Measurements from ENCODE around the gene BMP2K.
A peak's percentile ranks its signal among the peaks of the same experiment; 100 is the strongest.
"Not testable (repeated sequence)": the region's sequence is repeated elsewhere in the genome, so short reads cannot be mapped to it uniquely, and the experiment has no call there.

The BMP2K gene

GRCh38 chr4:78864405-78865024, 88.4 kb downstream of the BMP2K start:
- ATAC-seq: peak in 1 of 2 donors; percentile 36

GRCh38 chr4:78865451-78865850, 89.3 kb downstream of the BMP2K start:
- no peak for ATAC-seq

GRCh38 chr4:78868712-78869111, 92.6 kb downstream of the BMP2K start:
- not testable (repeated sequence) for ATAC-seq

- ATAC-seq: no peak
Measured at GRCh38 chr4:78870056-78870455, 93.9 kb downstream of the BMP2K start.

- ATAC-seq: no peak
Measured at GRCh38 chr4:78876568-78877320, 100.6 kb downstream of the BMP2K start.

- ATAC-seq: no peak
Measured at GRCh38 chr4:78878031-78878430, 101.9 kb downstream of the BMP2K start.

GRCh38 chr4:78880874-78881492, 104.8 kb downstream of the BMP2K start:
- no peak for ATAC-seq

- ATAC-seq: no peak
Measured at GRCh38 chr4:78885598-78885997, 109.4 kb downstream of the BMP2K start.

- ATAC-seq: no peak
Measured at GRCh38 chr4:78889955-78890354, 113.8 kb downstream of the BMP2K start.

- no peak for ATAC-seq
Measured at GRCh38 chr4:78899302-78899701, 123.2 kb downstream of the BMP2K start.

- no peak for ATAC-seq
Measured at GRCh38 chr4:78901882-78902281, 125.7 kb downstream of the BMP2K start.

GRCh38 chr4:78902298-78902697, 126.1 kb downstream of the BMP2K start:
- ATAC-seq: no peak

- ATAC-seq: no peak
Measured at GRCh38 chr4:78904143-78904542, 128.0 kb downstream of the BMP2K start.

GRCh38 chr4:78907638-78908037, 131.5 kb downstream of the BMP2K start:
- no peak for ATAC-seq

- not testable (repeated sequence) for ATAC-seq
Measured at GRCh38 chr4:78908974-78909373, 132.8 kb downstream of the BMP2K start.

- ATAC-seq: no peak
Measured at GRCh38 chr4:78910612-78911011, 134.5 kb downstream of the BMP2K start.

GRCh38 chr4:78922207-78922606, 146.1 kb downstream of the BMP2K start:
- no peak for ATAC-seq

GRCh38 chr4:78923464-78924312, 147.5 kb downstream of the BMP2K start:
- ATAC-seq: no peak

- no peak for ATAC-seq
Measured at GRCh38 chr4:78926826-78927225, 150.7 kb downstream of the BMP2K start.

GRCh38 chr4:78928835-78929234, 152.7 kb downstream of the BMP2K start:
- ATAC-seq: no peak

- no peak for ATAC-seq
Measured at GRCh38 chr4:78930016-78930629, 154.0 kb downstream of the BMP2K start.

GRCh38 chr4:78936989-78937388, 160.8 kb downstream of the BMP2K start:
- no peak for ATAC-seq

- ATAC-seq: no peak
Measured at GRCh38 chr4:78937837-78938236, 161.7 kb downstream of the BMP2K start.
